GM19438 (cell line): ENCODE data around the gene RPS26.
"Not testable (repeated sequence)": the region's sequence is repeated elsewhere in the genome, so short reads cannot be mapped to it uniquely, and the experiment has no call there.

Experiments
- ATAC-seq: cut with Tn5 transposase; IDR thresholded peaks from one replicate; pipeline ENCODE4 v1.9.1; 2021; ENCODE audit warnings: low read depth; ENCODE audit not compliant: unreplicated experiment

RPS26 gene

GRCh38 chr12:56041552-56042429 is at the start of gene RPS26:
Gene RPS26, plus strand, starts transcription at chr12:56041918. Its CDS starts 249 bp downstream, at chr12:56042167.
- ATAC-seq, result peak; percentile 92

DNA sequence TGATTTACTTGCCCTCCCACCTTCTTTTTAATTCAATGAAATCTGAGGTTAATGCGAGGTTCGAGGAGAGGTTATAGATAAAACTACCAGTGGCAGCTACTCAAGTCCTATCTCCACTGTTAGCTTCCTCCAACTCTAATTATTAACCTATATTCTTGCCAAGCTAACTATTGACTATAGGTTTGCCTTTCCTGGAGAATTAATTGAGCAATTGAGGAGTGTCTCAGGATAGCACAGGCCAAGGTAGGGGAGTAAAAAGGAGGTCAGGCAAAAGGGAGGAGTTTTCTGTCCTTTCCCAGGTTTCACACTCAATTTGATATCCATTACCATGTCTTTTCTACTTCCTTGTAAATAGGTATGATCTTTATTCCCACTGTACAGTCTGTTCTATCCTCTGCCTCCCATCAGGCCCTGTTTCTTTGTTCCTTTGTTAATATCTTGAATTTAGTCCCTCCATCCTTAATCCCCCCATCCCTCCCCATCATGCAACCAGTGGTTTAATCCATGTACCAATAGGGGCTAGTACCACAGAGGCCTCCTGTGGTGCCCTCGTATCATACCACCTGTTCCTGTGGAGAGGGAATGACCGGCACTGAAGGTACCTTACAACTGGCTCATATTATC is 48.4 kb upstream of the RPS26 start:
- ATAC-seq, result no peak

- ATAC-seq, result no peak
Observed at GRCh38 chr12:55995366-55995765, 46.4 kb upstream of the RPS26 start.

DNA sequence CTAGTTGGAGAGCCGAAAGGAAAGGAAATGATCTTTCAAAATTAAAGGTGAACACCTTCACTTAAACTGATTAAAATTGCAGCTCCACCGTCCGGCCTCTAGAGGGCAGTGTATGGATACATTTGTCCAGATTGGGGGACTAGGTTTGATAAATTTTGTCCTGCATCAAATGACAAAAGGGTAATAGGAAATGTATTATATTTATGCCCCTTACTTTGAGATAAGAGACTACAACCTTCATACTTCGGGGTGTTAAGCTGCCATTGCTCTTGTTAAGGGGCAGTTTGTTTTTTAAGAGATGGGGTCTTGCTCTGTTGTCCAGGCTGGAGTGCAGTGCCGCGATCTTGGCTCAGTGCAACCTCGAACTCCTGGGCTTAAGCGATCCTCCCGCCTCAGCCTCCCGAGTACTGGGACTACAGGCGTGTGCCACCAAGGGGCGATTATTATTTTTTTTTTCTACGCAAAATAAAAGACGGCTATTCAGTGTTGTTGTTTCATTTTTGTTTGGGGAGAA is 45.5 kb upstream of the RPS26 start:
- no peak for ATAC-seq

DNA sequence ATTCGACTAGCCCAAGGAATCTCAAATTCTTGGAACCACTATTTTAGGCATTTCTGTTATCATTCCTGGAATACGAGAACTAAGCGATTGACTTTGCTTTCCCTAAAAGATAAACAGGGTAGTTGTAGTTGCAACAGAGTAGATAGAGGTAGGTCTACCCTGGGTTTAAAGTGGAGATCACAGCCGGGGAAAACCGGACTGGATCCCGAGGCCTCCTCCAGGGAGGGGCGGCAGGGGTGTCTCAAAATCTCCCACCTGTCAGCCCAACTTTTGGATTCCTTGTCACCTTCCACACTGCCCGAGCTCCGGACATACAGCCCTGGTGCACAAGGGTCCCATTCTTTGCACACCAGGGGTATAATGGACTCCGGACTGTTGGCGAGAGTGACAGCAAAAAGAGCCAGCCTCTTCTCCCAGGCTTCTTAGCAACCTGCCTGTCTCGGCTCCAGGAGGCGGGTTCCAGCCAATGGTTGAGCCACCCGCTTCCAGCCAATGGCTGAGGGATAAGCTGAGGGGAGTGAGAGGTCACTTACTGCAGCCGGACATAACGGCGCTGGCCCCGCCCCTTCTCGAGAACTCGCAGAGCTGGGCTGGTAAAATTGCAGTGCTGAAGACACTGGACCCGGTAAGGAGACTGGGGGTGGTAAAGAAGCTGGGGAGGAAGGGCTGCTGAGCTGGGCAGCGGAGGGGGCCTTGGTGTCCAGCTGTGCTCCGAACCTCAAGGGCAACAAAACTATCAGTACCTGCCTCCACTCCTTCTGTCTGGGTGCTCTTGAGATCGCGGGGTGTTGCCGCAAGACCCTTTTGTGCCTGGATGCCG is 44.8 kb upstream of the RPS26 start, which contains the start of gene SUOX:
Gene SUOX, plus strand, starts transcription at position 562 of the 820 bp plus-strand sequence. CDS start 4,946 bp downstream, outside the sequence.
- ATAC-seq, result peak; percentile 99

- ATAC-seq, result peak; percentile 4
Observed at GRCh38 chr12:55997535-55997859, 44.2 kb upstream of the RPS26 start.

- ATAC-seq, result not testable (repeated sequence)
Observed at GRCh38 chr12:55999522-55999921, 42.2 kb upstream of the RPS26 start.

GRCh38 chr12:55999999-56000540 is 41.6 kb upstream of the RPS26 start:
- not testable (repeated sequence) for ATAC-seq

DNA sequence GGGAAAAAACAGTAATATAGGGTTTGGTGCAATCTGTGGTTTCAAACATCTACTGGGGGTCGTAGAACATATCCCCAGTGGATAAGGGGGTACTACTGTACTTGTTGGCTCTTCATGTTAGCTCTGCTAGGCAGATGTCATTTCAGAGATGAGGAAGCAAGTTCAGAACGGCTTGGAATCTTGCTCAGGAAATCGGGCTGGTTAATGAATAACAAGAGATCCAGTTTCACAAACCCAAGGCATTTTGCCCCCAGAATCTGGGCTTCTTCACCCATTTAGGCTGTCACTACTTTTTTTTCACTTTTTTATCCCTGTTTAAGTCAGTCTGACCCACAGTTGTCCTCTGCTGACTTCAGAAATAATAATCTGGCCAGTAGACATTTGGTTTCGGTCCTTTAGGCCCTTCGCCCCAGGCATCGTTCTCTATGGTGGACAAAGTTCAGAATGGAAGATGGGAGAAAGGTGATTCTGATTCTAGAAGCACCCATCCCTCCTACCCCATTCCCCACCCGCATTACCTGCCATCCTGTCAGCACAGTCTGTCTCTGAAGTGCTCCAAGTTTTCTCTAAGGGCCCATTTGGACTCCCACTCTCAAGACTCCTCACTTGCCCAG is 40.1 kb upstream of the RPS26 start:
- ATAC-seq, result no peak

DNA sequence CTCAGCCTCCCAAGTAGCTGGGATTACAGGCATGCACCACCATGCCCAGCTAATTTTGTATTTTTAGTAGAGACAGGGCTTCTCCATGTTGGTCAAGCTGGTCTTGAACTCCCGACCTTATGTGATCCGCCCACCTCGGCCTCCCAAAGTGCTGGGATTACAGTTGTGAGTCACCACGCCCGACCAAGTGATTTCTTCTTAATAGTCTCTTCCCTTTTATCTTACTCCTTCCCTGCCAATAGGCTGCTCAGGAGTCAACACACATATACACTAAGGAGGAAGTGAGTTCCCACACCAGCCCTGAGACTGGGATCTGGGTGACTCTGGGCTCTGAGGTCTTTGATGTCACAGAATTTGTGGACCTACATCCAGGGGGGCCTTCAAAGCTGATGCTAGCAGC is 38.3 kb upstream of the RPS26 start:
- not testable (repeated sequence) for ATAC-seq

DNA sequence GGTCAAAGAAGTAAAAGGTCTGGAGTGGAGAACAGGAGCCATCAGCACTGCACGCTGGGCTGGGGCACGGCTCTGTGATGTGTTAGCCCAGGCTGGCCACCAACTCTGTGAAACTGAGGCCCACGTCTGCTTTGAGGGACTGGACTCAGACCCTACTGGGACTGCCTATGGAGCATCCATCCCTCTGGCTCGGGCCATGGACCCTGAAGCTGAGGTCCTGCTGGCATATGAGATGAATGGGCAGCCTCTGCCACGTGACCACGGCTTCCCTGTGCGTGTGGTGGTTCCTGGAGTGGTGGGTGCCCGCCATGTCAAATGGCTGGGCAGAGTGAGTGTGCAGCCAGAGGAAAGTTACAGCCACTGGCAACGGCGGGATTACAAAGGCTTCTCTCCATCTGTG is 37.5 kb upstream of the RPS26 start:
- ATAC-seq, result no peak

DNA sequence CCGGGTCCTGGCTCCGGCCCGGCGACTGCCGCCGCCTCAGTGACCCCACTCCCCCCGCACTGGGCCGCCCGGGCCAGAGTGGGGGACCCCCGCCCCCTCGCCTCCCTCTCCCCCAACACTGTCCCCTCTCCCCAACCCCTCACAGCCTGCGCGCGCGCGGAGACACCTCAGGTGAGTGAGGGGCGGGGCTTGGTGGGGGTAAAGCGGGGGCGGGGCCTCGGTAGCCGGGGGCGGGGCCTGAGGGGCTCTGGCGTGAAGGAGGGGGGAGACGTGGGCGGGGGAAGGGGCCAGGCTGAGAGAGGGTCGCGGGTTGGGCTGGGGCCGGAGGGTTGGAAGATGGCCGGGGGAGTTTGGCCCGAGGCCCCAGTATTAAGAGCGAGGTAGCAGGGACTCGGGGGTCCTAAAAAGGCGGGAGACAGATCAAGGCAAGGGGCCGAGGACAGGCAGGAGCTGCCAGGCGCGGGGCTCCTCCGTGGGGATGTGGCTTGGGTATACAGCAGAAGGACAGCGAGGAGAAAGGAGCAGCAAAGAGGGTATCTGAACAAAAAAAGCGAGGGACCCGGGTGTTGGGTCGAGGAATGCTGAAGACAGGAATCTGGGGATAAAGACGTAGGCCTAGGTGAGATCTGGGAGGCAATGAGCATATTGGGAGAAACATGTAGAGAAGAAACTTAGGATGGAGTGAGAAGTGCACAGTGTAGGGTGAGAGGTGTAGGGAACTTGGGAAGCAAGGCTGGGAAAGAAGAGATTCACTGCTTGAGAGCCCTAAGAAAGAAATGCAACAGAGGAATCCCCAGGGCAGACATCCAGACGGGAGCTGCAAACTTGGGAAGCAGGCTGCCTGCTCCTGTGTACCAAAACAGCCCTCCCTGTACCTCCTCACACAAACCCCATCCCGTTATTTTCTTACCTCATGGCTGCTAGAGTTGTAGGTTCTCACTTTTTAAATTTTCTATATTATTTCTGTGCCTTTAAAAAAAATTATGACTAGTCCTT is 33.9 kb upstream of the RPS26 start:
- ATAC-seq, result peak; percentile 50

DNA sequence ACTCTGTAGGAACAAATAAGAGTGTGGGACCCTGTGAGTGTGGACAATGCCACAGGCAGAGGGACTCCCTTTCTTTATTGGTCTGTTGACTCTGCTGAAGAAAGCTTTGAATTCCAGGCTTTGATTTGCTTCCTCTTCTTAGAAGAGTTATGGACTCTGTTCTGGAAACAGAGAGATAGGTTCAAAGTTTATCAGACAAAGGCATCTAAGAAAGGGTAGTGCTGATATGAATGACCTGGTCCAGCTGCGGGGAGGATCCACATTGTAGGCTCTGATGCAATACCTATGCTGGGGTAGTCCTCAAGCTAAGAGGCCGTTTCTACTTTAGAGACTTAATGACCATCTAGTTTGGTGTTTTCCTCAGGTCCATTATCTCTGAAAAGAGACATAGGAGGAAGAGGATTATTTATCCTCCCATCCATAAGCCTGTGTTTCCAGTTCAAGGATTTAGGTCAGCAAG is 31.6 kb upstream of the RPS26 start:
- ATAC-seq, result no peak

- no peak for ATAC-seq
Observed at GRCh38 chr12:56011509-56012090, 30.1 kb upstream of the RPS26 start.

DNA sequence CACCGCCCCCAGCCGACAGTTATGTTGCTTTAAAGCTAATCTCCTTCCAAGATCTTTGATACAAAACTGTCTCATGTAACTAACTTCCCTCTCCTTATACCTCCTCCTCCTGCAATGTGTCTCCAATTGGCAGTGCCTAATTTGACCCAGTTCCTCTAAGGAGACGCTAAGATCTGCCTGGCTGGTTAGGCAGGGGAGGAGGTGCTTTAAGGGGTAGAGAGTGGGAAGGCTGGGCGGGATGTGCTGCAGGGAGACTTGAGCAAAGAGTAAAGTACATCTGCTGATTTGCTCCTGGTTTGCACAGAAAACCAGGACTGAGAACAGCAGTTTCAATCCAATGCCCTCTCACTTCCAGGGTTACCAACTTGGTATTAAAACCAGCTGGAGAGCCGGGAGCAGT is 28.2 kb upstream of the RPS26 start:
- no peak for ATAC-seq

DNA sequence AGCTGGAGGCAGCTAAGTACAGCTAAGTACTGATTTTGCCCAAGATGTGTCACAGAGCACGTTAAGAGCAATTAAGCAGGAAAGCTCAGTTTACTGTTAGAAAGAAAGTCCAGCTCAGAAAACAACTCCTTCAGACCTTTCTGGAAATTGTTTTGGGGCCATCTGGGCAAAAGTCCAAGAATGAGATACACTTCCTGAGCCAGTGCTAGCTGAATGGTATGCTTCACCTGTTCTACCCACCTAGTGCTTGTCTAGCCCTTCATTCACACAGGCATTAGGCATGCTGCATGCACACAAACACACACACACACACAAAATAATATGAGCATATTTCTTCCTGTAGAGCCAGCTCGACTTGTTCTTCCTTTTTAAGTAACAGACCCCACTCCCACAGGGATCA is 27.5 kb upstream of the RPS26 start:
- no peak for ATAC-seq

- no peak for ATAC-seq
Observed at GRCh38 chr12:56017181-56017580, 24.5 kb upstream of the RPS26 start.

- no peak for ATAC-seq
Observed at GRCh38 chr12:56018356-56018755, 23.4 kb upstream of the RPS26 start.
